ENCODE results near the gene AKR1C2.
"Not testable (repeated sequence)": the region's sequence is repeated elsewhere in the genome, so short reads cannot be mapped to it uniquely, and the experiment has no call there.

The AKR1C2 gene

GRCh38 chr10:4984971-4985594, 18.6 kb downstream of the AKR1C2 start:
- DNase-seq (ENCODE audit: insufficient read length, low spot score) (no peak), FAIRE-seq (no peak)

DNA sequence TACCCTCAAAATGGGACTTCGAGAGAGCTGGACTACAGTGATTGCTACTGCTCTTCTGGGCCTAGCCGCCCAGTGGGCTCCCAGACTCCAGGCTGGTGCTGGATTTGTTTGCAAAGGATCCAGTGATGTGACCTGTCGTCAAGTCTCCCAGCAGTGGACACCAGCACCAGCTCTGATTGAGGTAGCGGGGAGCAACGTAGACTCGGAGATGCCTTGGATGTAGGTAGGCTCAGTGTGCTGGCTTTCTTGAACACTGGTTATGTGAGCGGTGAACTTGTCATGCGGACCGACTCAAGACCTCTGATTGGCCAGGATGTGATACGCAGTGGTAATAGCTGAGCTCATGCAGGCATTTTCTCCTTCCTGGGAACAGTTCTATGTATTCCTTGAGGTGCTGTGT, 19.4 kb downstream of the AKR1C2 start:
- DNase-seq (ENCODE audit: insufficient read length, low spot score) (no peak), FAIRE-seq (no peak)
- TF ChIP-seq TAF1 (IDR thresholded peaks at IDR 0.05; ENCODE audit: low read depth, low read length), result no peak

More at GRCh38 chr10:4984971-4985594, 18.6 kb downstream of the AKR1C2 start:
- no peak for TF ChIP-seq PAX5 (IDR thresholded peaks at IDR 0.05; ENCODE audit: insufficient read depth, low read length, severe bottlenecking)
- no peak for TF ChIP-seq POLR2AphosphoS5 (IDR thresholded peaks at IDR 0.05; ENCODE audit: low read depth, low read length)
- TF ChIP-seq SPI1 (IDR thresholded peaks at IDR 0.05; ENCODE audit: low read depth, low read length), result no peak

DNA sequence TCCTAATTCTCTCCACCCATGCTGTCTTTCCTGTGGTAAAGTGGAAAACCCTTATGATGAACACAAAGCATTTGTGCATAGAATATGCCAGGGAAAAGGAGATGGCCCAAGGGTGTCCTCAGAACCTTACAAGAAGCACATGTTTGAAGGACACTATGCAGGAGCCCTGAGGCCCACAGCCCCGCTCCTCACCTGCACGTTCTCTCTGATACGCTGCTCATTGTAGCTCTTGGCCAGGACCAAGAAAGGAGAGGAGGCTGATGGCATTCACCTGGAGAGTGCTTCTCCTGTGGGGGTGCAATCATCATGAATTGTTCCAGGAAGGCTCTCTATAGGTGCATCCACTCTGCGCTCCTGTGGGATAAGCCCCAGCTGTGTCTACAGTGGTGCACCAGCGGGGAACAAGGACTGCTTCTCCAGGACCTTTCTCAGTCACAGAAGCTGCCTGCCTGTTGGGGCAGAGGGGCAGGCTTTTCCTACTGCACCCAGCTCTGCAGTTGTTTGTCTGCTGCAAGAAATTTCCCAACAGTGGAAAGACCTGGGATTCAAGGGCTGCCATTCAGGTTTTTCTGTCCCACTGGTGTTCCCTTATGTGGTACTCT, 19.9 kb downstream of the AKR1C2 start:
- TF ChIP-seq TAF1 (IDR thresholded peaks at IDR 0.05; ENCODE audit: low read depth, low read length) (no peak), POLR2AphosphoS5 (IDR thresholded peaks at IDR 0.05; ENCODE audit: low read depth, low read length) (no peak), POU2F2 (IDR thresholded peaks at IDR 0.05; ENCODE audit: low read depth, low read length) (no peak), SPI1 (IDR thresholded peaks at IDR 0.05; ENCODE audit: low read depth, low read length) (no peak), POLR2A (IDR thresholded peaks at IDR 0.05; ENCODE audit: low read depth, low read length) (no peak), PAX5 (IDR thresholded peaks at IDR 0.05; ENCODE audit: insufficient read depth, low read length, severe bottlenecking) (no peak)
- no peak for DNase-seq (ENCODE audit: insufficient read length, low spot score)
- no peak for FAIRE-seq

GRCh38 chr10:4982764-4983226, 20.9 kb downstream of the AKR1C2 start:
- TF ChIP-seq TAF1 (IDR thresholded peaks at IDR 0.05; ENCODE audit: low read depth, low read length) (no peak), PAX5 (IDR thresholded peaks at IDR 0.05; ENCODE audit: insufficient read depth, low read length, severe bottlenecking) (no peak), POLR2AphosphoS5 (IDR thresholded peaks at IDR 0.05; ENCODE audit: low read depth, low read length) (no peak), POU2F2 (IDR thresholded peaks at IDR 0.05; ENCODE audit: low read depth, low read length) (no peak), SPI1 (IDR thresholded peaks at IDR 0.05; ENCODE audit: low read depth, low read length) (no peak), POLR2A (IDR thresholded peaks at IDR 0.05; ENCODE audit: low read depth, low read length) (no peak)
- DNase-seq (ENCODE audit: insufficient read length, low spot score) (no peak), FAIRE-seq (no peak)

DNA sequence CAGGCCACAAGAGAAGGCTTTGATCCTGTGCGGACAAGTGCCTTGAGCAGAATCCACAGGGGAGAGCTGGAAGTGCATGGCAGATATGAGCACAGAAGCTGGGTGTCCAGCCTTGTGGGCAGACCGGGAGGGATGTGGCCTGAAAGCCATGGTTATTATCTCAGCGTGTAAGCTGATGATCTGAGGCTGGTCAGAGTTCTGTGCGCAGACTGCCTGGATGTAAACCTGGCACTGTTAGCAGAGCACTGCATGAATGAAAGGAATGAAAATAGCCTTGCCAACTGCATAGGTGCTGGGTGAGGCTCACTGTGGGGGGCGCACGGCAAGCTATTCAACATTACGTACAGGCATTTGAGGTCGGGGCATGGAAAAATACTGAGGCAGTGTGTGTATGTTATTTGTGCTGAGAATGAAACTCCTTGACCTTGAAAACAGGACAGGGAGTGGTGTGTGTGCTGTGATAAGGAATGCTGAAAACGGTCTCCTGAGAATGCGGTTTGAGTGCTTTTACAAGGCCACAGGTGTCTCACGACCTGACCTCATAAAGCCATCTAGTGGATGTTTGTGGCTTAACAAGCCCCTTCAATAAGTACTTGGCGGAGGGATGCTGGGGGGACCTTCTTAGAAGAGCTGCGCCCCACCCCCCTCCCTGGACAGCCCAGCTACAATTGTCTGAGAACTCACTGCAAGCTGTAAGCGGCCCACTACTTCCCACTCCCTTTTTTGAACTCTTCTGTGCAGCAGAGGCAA, 21.8 kb downstream of the AKR1C2 start:
- no peak for DNase-seq (ENCODE audit: insufficient read length, low spot score)
- no peak for FAIRE-seq
- TF ChIP-seq POLR2AphosphoS5 (IDR thresholded peaks at IDR 0.05; ENCODE audit: low read depth, low read length) (no peak), PAX5 (IDR thresholded peaks at IDR 0.05; ENCODE audit: insufficient read depth, low read length, severe bottlenecking) (no peak), POLR2A (IDR thresholded peaks at IDR 0.05; ENCODE audit: low read depth, low read length) (no peak), SPI1 (IDR thresholded peaks at IDR 0.05; ENCODE audit: low read depth, low read length) (no peak), POU2F2 (IDR thresholded peaks at IDR 0.05; ENCODE audit: low read depth, low read length) (no peak), TAF1 (IDR thresholded peaks at IDR 0.05; ENCODE audit: low read depth, low read length) (no peak)

GRCh38 chr10:4980793-4981192, 22.9 kb downstream of the AKR1C2 start:
- TF ChIP-seq PAX5 (IDR thresholded peaks at IDR 0.05; ENCODE audit: insufficient read depth, low read length, severe bottlenecking) (no peak), SPI1 (IDR thresholded peaks at IDR 0.05; ENCODE audit: low read depth, low read length) (no peak), TAF1 (IDR thresholded peaks at IDR 0.05; ENCODE audit: low read depth, low read length) (no peak), POLR2A (IDR thresholded peaks at IDR 0.05; ENCODE audit: low read depth, low read length) (no peak), POU2F2 (IDR thresholded peaks at IDR 0.05; ENCODE audit: low read depth, low read length) (no peak), POLR2AphosphoS5 (IDR thresholded peaks at IDR 0.05; ENCODE audit: low read depth, low read length) (no peak)
- FAIRE-seq, result no peak
- no peak for DNase-seq (ENCODE audit: insufficient read length, low spot score)

- no peak for TF ChIP-seq POLR2A (IDR thresholded peaks at IDR 0.05; ENCODE audit: low read depth, low read length)
- no peak for TF ChIP-seq PAX5 (IDR thresholded peaks at IDR 0.05; ENCODE audit: insufficient read depth, low read length, severe bottlenecking)
- no peak for TF ChIP-seq POU2F2 (IDR thresholded peaks at IDR 0.05; ENCODE audit: low read depth, low read length)
- no peak for TF ChIP-seq SPI1 (IDR thresholded peaks at IDR 0.05; ENCODE audit: low read depth, low read length)
- no peak for TF ChIP-seq TAF1 (IDR thresholded peaks at IDR 0.05; ENCODE audit: low read depth, low read length)
- no peak for TF ChIP-seq POLR2AphosphoS5 (IDR thresholded peaks at IDR 0.05; ENCODE audit: low read depth, low read length)
- DNase-seq (ENCODE audit: insufficient read length, low spot score) (no peak), FAIRE-seq (no peak)
These were observed 24.8 kb downstream of the AKR1C2 start for GRCh38 chr10:4978870-4979269.

DNA sequence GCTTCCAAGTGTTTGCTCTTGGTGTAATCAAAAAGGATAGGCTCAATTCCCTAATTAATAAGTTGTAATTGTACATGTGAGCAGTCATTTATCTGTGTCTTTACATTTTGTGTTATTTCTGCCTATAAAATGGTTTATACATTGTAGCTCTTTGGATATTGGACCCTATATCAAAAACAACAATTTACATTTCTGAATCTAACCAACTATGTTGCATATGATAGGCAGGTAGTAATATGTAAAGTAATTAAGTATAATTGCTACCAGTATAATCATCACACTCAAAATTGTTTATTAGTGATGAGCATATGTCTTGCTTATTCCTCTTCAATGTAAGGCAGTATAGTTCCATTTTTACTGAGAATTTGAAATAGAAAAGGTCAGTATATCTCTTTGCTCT, 26.6 kb downstream of the AKR1C2 start:
- FAIRE-seq (no peak), DNase-seq (ENCODE audit: insufficient read length, low spot score) (no peak)
- TF ChIP-seq POU2F2 (IDR thresholded peaks at IDR 0.05; ENCODE audit: low read depth, low read length) (no peak), POLR2AphosphoS5 (IDR thresholded peaks at IDR 0.05; ENCODE audit: low read depth, low read length) (no peak), PAX5 (IDR thresholded peaks at IDR 0.05; ENCODE audit: insufficient read depth, low read length, severe bottlenecking) (no peak), TAF1 (IDR thresholded peaks at IDR 0.05; ENCODE audit: low read depth, low read length) (no peak), SPI1 (IDR thresholded peaks at IDR 0.05; ENCODE audit: low read depth, low read length) (no peak), POLR2A (IDR thresholded peaks at IDR 0.05; ENCODE audit: low read depth, low read length) (no peak)

DNA sequence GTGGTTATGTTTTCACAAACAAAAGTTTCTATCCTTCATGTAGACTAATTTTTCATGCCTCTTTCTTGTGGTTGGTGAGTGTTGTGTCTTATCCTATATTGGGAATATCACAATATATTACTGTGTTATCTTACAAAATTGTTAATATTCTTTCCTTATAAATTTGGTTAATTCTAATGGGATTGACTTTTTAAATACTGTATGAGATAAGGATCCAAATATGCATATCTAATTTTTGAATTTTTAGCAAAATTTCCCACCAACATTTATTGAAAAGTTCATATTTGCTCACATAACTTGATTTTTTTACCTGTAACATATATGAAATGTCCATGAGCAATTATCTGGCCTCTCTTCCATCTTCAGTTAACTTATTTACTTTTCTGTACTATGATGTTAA, 29.3 kb downstream of the AKR1C2 start:
- not testable (repeated sequence) for FAIRE-seq

GRCh38 chr10:4973294-4973693, 30.4 kb downstream of the AKR1C2 start:
- not testable (repeated sequence) for DNase-seq (ENCODE audit: insufficient read length, low spot score); FAIRE-seq

More for the DNA sequence above, 29.3 kb downstream of the AKR1C2 start:
- not testable (repeated sequence) for DNase-seq (ENCODE audit: insufficient read length, low spot score)

DNA sequence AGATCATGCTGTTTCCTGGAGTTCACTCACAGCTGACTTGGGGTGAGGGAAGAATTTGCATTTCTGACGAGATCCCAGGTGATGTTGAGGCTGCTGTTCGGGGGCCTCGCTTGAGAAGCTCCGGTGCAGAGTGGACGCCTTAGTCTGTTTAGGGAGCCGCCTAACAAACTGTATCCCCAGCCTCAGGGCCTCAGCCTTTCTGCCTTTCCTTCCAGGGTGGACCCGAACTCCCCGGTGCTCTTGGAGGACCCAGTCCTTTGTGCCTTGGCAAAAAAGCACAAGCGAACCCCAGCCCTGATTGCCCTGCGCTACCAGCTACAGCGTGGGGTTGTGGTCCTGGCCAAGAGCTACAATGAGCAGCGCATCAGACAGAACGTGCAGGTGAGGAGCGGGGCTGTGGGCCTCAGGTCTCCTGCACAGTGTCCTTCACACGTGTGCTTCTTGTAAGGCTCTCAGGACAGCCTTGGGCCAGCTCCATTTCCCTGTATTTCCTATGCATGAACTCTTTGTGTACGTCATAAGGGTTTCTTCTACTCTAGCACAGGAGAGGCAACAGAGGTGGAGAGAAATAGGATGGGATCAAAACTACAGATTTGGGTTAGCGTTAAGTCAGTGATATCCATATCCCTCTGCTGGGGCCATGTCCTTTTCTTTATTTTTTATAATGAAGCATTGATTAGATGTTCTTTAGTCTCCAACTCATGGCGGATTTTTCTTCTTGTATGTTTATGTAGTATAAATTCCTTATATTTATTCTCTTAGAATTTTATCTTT, 31.1 kb downstream of the AKR1C2 start:
- FAIRE-seq; DNase-seq (ENCODE audit: insufficient read length, low spot score): not testable (repeated sequence)

- not testable (repeated sequence) for FAIRE-seq; DNase-seq (ENCODE audit: insufficient read length, low spot score)
These were observed 33.3 kb downstream of the AKR1C2 start for GRCh38 chr10:4970362-4970761.

DNA sequence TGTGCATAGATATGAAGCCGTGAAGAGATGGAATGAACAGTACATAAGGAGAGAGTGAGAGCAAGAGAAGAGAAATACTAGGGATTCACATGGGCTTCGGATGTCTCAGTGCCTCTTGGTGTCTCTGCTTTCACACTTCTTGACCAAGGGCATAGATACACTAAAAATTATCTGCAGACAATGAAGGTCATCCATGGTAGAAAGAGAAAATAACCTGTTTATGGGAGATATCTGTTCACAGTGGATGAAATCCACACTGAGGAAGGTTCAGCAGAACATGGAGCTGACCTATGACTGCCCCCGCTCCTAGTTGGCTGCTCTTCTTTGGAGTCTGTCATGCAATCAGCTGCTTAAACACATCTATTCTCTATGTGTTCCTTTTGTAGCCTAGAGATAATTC, 34.4 kb downstream of the AKR1C2 start:
- not testable (repeated sequence) for FAIRE-seq; DNase-seq (ENCODE audit: insufficient read length, low spot score)

DNA sequence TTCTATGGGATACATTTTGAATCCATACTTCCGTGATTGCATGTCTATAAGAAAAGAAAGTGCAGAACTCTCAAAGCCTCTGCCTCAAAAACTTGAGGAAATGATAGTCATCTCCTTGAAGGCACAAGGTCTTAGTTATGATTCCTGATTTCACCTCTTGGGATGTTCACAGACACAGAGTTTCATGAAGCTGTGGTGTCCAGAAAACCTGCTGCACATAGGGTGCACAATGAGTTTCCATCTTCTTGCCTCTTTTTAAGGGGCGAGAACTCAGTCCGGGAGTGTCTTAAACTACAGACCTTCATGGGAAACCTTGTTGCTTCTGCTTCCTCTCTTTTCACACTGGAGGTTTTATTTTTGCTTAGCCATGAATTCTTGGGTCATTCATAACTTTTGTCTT, 36.5 kb downstream of the AKR1C2 start:
- DNase-seq (ENCODE audit: insufficient read length, low spot score); FAIRE-seq: not testable (repeated sequence)

Measured in GM12891 (cell line).